Ecto neural progenitor cell (in vitro differentiated cells): ENCODE data around the gene TMEM140.
A peak's percentile ranks its signal among the peaks of the same experiment; 100 is the strongest.
"Not testable (repeated sequence)": the region's sequence is repeated elsewhere in the genome, so short reads cannot be mapped to it uniquely, and the experiment has no call there.

ENCODE experiments used
- DNase-seq: peaks from one replicate; pipeline ENCODE4 v3.0.0-alpha.2; 2018; ENCODE audit warnings: low spot score

The TMEM140 gene

DNA sequence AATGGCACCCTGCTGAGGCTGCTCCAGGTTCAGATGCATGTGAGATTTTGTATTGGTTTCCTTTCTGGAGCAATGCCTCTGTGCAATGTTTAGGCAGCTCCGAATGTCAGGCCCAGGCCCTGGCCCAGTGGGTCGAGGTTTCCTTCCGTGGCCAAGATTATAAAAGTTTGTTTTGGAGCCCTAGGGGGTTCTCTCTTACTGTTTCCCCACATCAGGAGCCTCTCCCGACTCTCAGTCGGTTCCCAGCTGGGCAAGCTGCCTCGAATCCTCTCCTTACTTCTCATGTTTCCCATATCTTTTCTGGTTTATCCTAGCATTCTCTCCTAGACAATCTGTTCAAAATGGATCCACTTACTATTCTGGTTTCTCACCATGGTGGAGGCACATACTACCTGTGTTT, 11.0 kb downstream of the TMEM140 start:
- DNase-seq = no peak

DNA sequence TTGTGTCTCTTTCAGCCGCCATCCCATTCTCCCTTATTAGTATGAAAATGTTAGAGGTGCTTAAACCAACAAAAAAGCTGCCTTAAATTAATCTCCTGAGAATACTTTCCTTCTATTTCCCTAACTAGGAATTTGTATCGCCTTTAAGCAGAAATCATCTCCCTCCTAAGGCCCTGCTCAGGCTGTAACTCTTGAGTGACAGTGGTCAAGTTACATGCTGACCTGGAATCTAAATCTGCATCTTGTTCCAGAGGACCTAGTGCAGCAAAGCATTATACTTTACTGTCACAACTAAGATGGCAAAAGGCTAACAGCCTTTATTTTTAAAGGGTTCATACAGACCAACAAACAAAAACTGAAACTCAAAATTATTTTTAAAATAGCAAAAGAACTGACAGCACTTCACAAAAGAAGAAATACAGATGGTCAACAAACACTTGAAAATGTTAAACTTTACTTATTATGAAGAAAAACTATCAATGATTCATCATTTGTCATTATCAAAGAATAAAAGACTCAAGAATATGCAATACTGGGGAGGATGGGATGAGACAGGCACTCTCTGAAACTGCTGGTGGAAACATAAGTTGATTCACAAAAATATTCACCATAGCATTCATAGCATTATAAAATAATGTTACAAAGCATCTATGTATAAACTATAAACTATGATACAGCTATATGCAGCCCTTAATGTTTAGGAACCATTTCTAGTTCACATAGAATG, 11.7 kb downstream of the TMEM140 start:
- DNase-seq = no peak

DNA sequence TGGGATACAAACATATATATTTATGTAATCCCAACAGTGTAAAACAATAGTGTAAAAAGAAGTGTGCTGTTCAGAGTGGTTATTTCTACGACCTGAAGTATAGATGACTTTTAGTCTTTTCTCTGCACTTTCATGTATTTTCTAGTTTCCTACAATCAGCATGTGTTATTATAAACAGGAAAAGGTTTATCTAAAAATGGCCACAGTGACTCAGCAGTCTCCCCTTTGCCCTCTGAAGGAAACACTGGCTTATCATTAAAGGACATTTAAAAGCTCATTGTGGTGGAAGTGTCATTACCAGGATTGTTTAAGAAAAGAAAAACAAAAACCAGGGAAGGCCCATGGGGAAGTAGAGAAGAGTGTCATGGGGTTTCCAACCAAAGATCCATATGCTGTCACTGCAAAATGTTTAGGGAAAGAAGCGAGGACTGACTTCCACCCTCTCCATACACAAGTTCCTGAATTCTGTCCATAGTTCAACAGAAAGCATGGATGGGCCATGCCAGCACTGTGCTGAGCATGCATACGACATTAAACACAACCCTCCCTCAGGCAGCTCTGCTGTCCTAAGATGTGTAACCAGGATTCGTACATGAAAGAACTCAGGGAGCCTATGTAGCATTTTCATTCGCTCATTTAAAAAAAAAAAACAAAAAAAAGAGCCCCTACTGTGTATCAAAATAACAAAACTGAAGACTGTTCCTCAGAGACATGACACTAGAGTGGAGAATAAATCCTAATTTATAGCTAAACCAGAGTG, 12.4 kb downstream of the TMEM140 start:
- no peak for DNase-seq

DNA sequence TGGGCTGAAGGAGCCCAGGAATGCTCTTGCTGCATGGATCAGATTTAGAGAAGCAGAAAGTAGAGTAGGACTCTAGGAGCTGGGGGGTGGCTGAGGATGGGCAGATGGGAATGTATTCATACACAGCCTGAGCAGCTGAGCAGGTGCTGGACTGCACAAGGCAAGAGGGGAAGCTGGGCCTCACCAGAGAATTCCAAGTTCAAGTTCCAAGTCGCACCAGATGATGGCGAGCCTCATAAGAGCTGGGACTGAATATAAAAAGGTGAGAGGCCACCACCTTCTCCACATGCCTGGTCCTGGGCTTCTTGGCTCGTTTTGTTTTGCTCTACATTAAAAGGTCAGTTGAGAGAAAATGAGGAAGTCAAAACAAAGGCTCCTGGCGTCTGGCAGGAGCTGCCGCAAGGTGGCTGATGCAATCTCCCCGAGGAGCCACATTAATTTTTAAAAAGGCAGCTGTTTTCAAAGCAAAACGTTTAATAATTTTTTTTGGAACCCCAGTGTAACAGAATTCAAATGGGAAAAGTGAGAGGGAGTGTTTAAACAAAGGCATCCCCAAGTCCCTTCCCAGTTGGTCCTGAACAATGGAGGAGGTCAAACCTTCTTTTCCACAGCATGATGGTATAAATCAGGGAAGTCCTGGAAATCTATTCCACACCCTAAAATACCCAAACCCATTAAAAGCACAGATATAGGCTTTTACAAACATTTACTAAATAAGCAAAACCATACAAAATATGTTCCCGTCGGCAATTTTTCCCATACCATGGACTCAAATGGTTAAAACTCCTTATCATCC, 13.2 kb downstream of the TMEM140 start:
- no peak for DNase-seq

DNA sequence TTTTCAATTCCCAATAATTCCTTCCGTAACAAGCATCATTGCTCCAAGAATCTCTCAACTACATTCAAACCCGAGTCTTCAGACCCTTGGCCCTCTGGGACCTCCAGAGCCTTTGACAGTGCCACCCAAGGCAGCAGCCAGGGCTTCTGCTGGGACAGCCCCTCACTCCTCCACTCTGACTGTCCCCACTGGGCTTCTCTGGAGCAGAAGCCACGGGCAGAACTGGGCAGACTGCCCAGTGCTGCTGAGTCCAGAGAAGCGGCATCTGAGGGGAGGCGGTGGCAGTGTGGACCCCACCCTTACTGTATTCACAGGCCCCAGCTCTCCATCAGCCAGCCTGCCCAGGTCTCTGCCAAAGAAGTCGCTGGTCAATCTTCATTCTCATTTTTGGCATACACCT, 13.8 kb downstream of the TMEM140 start:
- DNase-seq = no peak

DNA sequence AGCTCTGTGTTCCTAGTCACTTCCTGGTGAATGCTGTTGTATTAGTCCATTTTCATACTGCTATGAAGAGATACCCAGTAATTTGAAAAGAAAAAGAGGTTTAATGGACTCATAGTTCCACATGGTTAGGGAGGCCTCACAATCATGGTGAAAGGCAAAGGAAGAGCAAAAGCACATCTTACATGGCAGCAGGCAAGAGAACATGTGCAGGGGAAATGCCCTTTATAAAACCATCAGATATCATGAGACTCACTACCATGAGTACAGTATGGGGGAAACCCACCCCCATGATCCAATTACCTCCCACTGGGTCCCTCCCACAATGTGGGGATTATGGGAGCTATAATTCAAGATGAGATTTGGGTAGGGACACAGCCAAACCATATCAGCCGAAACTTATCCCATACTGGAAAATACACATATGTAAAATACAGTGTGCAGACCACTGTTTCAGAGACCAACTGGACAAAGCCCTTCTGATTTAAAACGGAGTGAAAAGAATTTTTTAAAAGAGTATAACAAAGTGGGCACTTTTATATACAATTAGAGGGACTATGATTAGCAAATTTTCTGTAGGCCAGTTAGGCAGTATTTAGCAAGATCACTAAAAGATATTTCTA, 14.6 kb downstream of the TMEM140 start:
- no peak for DNase-seq

DNA sequence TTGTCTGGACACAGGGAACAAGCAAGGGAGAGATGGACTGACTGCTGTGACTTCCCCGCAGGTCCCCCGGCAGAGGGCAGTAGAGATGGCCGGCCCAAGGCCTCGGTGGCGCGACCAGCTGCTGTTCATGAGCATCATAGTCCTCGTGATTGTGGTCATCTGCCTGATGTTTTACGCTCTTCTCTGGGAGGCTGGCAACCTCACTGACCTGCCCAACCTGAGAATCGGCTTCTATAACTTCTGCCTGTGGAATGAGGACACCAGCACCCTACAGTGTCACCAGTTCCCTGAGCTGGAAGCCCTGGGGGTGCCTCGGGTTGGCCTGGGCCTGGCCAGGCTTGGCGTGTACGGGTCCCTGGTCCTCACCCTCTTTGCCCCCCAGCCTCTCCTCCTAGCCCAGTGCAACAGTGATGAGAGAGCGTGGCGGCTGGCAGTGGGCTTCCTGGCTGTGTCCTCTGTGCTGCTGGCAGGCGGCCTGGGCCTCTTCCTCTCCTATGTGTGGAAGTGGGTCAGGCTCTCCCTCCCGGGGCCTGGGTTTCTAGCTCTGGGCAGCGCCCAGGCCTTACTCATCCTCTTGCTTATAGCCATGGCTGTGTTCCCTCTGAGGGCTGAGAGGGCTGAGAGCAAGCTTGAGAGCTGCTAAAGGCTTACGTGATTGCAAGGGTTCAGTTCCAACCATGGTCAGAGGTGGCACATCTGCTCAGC, 16.6 kb downstream of the TMEM140 start:
- no peak for DNase-seq

DNA sequence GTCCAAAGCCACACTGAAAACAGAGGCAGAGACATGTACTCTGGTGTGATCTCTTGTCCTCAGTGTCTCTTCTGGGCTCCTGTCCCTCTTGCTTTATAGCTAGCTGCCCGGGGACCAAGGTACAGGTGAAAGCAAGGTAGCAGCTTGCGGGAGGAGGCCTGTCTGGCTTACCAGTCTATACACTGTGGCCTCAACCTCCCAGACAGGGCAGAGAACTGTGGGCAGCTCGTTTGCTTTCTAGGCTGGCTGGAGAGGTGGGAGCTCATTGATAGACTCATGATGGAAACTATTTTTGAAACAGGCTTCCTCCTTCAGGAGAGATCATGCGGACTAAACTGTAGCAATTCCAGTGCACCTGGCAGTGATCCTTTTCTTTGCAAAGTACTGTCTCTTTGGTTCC, 18.0 kb downstream of the TMEM140 start:
- no peak for DNase-seq

DNA sequence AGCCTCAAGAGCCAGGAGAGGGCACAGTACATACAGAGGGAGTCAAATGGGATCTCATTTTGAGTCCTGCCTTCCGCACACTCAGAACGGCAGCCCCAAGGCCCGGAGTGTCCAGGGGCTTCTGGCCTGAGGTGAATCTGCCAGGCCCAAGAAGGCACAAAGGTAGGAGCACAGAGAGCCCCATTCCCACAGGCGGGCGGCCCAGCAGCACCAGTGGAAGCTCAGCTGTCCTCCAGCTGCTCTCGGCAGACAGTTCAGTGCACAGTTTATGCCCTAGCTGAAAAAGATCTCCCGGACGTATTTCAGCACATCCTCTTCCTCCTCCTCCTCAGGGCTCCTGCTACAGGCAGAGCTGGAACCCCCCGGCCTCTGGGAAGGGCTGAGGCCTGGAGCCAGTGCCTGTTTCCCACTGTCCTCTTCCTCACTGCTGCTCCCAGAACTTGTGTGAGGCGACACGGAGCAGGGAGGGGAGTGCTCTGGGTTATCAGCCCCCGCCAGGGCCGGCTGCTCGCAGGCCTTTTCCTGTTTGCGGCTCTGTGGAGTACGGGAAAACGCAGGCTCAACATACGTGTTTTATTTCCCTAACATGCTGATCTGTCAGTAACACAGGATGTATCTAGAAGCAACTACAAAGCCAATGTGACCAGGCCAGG, 18.6 kb downstream of the TMEM140 start:
- DNase-seq = no peak

DNA sequence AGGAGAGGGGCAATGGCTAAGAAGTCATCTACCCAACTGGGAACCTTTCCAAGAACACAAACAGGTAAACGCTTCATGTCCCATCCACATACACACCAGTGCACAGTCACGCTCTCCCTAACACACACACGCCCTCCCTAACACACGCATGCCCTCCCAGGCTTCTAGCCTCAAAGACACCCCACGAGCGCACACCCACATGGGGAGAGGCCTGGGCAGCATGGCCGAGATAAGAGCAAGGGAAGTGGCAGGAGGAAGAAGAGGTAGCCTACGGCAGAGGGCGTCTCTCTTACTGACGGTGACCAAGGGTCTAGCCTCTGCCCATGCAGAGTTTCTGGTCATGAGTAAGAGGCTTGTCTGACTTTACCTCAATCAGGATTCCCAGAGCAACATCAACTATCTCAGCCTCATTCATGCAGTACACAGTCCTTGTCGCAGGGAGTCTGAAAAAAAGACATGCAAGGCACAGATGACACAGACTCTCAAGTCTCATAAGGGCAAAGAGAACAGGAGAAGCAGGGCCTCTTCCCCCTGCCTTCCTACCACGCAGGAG, 19.6 kb downstream of the TMEM140 start:
- no peak for DNase-seq

DNA sequence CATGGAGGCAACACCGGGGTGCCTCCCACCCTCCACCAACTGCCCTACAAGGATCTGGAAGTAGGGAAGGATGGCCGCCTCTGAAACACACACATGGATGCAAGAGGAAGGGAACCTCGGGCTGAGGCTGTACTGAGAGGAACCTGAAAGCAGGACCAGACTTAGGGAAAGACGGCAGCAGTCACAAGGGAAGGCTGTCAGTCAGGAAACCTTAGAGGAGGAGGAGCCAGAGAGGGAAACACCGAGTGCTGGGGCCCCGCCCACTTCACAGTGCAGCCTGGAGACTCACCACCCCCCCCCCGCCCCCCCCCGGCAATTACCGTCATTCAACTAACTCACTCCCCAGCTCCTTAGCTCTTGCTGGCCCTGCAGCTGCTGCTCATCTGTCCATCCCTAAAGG, 20.1 kb downstream of the TMEM140 start:
- DNase-seq = no peak

DNA sequence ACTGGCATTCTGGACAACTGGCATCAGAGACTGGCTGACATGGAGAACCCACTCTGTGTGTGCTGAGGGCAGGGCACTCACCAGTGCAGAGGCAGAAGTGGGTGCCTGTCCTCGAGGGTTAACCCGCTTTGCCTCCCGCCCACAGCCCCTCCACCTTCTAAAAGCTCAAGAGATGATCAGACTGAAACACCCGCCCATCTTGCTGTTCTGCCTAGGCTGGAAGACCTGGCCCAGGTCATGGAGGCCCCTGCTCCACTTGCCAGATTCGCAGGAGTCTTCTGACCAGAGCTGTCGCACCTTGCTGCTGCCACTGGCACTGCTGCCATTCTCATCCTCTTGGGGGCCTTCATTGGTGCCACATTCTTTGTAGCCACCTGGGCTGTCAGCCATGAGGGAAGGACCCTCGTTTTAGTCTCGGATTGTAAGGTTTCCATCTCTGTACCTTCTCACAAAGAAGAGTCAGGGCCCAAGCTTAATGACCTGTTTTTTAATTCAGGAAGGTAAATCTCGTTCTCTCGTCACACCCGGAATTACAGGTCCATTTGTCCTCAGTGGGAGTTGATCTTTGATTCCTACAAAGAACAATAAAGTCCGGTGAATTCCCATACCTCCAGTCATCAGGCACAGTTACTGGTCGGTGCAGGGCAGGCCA, 20.7 kb downstream of the TMEM140 start:
- no peak for DNase-seq

DNA sequence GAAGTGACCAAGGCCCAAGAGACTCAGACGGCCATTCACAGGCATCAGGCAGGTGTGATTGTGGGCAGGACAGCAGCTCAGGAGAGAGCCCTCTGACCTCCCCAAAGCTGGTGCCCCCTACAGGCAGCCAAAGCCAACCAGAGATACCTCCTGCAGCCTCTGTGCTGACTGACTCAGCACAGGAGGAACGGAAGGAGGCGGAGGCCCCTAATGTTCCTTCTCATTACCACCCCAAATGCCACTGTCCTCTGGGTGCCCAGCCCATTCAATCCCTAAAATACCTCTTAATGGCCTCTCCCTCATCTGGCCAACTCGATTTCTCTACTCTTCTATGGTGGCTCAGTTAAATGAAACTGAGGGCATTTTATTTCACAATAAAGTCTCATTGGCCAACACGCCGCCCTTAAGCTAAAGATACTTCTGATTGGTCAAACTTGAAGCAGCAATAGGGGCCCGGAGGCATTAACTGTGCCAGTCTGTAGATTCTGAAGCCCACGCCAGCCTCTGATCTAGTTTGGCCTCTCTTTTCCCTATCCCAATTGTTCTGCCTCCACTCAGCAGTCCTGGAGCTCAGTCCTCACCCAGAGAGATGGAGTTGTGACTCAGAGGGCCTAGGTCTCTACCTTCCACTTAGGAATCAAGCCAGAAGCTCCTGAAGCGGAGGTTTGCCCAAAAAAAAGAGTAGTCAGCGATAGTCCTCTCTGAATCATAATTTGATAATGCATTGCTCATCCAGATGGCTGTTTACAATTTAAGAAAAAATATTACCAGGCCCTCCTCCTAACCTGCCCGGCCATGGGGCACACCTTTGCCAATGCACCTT, 21.5 kb downstream of the TMEM140 start:
- DNase-seq = no peak

DNA sequence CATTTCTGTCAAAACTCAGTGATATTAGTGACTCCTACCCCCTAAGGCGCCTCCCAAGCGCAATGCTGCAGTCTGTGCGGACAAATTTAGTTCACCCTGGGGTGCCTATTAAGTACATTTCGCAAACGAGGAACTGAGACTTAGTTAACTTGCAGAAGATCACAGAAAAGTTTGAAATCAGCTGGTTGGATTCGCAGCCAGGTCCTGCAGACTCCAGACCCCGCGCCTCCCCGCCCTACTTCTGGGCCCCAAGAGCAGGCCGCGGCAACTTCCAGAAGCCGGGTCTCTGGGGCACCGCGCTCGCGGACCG, 22.0 kb downstream of the TMEM140 start:
- no peak for DNase-seq

DNA sequence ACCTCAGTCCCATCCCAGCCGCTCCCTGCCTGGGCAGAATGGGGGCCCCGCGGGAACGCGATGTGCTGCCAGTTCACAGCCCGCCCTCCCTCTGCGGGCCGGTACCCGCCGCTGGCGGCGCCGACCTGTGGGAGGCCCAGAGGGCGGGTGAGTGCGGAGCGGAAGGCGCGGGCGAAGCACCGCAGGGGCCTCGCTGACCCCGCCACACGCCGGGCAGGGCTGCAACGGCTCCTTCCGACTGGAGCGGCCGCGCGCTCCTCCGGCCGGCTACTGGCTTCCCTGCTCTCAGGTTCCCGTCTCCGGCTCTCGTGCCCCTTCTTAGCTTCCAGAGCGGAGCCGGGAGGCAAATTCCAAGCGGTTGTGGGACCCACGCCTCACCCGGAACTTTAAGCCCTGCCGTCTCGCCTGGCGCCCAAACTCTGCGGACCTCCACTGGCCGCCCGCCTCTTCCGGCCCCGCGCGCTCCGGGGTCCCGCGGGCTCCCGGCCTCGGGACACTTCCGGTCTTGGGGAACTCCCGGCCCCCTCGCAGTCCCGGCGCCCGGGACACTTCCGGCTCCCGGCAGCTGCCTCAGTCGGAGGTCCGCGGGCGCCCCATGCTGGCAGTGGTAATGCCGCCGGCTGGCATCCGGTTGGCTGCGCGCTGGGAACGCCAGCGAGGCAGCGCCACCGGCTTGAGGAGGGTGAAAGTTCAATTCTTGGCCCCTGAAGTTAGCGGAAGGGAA, 22.6 kb downstream of the TMEM140 start, which contains the start of gene CYREN:
Gene CYREN, minus strand, starts transcription at position 434 of the 724 bp plus-strand sequence. CDS start 1,785 bp downstream, outside the sequence.
- peak; percentile 91 for DNase-seq

DNA sequence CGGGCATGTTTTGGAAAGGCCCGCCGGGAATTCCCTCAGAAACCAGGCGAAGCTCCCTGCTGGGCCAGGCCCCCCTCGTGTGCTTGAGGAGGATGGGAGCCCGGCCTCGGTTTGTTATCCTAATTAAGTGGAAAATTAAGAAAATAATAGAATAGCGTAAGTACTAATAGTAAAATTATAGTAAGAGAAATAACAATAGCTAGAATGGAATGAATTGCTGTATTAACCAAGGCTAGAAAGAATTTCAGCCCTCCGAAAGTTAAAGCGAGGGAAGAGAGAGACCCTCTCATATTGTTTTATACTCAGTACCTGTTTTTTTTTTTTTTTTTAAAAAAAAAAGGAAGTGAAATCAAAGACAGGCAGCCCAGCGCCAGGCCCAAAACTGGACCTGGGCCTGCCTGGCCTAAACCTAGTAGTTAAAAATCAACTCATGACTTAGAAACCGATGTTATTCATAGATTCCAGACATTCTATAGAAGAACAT, 23.2 kb downstream of the TMEM140 start:
- DNase-seq = not testable (repeated sequence)

DNA sequence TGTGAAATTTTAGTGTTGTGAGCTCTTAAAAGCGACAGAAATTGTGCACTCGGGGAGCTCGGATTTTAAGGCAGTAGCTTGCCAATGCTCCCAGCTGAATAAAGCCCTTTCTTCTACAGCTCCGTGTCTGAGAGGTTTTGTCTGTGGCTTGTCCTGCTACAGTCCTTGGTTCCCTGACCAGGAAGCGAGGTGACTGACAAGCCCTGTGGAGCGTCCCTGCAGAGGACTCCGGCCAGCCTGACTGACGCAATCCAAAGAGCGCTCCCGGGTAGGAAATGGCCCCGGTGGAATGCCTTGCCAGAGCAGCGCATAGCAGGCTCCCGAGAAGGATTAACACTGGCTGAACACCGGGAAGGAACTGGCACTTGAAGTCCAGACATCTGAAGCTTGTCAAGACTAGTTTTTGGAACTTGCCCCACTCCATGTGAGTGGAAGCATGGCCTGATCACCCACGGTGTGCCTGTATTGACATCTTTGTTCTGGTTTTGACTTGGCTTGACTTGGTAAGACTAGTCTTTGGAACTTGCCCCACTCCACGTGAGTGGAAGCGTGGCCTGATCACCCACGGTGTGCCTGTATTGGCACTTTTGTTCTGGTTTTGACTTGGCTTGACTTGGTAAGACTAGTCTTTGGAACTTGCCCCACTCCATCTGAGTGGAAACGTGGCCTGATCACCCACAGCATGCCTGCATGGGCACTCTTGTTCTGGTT, 23.9 kb downstream of the TMEM140 start:
- DNase-seq = peak; percentile 63

DNA sequence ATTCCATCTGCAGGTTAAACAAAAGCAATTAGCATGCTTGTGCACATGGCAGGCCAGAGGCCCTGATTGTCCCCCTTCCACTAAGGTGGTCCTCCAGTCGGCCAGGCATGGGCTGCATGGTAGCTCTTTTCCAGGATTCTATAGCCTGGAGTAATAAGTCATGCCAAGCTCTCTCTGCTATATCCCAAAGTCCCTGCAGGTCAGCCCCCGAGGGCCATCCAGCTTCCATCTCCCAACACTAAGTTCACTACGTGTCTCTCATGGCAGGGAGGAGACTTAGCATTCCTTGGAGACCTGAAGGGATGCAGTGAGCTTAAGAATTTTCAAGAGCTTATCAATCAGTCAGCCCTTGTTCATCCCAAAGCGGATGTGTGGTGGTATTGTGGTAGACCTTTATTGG, 26.0 kb downstream of the TMEM140 start:
- DNase-seq = not testable (repeated sequence)
